ENCODE measurements around the gene CFAP46.

DNA sequence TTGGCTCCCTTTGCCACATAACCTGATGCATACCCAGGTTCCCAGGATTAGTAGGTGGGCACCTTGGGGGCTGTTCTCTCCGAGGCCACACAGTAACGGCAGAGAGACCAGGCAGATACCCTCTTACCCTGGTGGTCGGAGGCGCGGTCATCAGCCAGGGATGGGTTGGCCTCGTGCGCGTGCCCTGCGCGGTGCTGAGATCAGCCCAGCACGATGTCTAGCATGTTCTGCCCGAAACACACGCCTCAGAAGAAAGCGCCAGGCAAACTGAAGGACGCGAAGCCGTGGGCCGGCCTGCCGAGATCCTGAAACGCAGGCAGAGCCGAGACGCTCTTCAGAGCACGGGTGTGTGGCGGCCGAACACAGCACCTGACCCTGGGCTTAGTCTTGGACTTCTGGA, 34.7 kb upstream of the CFAP46 start:
- TF ChIP-seq, protein P1, sequence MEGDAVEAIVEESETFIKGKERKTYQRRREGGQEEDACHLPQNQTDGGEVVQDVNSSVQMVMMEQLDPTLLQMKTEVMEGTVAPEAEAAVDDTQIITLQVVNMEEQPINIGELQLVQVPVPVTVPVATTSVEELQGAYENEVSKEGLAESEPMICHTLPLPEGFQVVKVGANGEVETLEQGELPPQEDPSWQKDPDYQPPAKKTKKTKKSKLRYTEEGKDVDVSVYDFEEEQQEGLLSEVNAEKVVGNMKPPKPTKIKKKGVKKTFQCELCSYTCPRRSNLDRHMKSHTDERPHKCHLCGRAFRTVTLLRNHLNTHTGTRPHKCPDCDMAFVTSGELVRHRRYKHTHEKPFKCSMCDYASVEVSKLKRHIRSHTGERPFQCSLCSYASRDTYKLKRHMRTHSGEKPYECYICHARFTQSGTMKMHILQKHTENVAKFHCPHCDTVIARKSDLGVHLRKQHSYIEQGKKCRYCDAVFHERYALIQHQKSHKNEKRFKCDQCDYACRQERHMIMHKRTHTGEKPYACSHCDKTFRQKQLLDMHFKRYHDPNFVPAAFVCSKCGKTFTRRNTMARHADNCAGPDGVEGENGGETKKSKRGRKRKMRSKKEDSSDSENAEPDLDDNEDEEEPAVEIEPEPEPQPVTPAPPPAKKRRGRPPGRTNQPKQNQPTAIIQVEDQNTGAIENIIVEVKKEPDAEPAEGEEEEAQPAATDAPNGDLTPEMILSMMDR (IDR thresholded peaks at IDR 0.05), result no peak
- TF ChIP-seq POLR2A (IDR thresholded peaks at IDR 0.05), result no peak
- TF ChIP-seq EP300 (IDR thresholded peaks at IDR 0.05), result no peak

Measured in upper lobe of left lung (tissue), 4 donors.